Large intestine (tissue), 3 donors: ENCODE measurements around the gene WDR70. TPM values are rescaled to one million over a fixed set of nuclear protein-coding genes. Genes with fewer than 3 reads are reported as not detected.

Source experiments
- DNase-seq, 2 donors: peaks; one replicate each; pipeline versions ENCODE4 v3.0.0 to v3.0.0-alpha.2; 2013
- H3K27ac ChIP-seq: one replicate; pipeline ENCODE4 v1.5.1; 2013; ENCODE audit warnings: low read length
- H3K27me3 ChIP-seq: 2 replicates; pipeline ENCODE4 v1.6.1; 2013; ENCODE audit warnings: low read length; ENCODE audit not compliant: control insufficient read depth, insufficient read depth
- H3K36me3 ChIP-seq: 2 replicates; pipeline ENCODE4 v1.6.1; 2013; ENCODE audit warnings: low read length; ENCODE audit not compliant: control insufficient read depth, insufficient read depth
- H3K4me1 ChIP-seq: one replicate; pipeline ENCODE4 v1.6.1; 2013; ENCODE audit warnings: low read length; ENCODE audit not compliant: control insufficient read depth, insufficient read depth
- H3K4me3 ChIP-seq: one replicate; pipeline ENCODE4 v1.5.1; 2013; ENCODE audit warnings: low read length
- H3K9me3 ChIP-seq: one replicate; pipeline ENCODE4 v1.6.1; 2013; ENCODE audit warnings: mild to moderate bottlenecking, low read depth, low read length, moderate library complexity; ENCODE audit not compliant: control insufficient read depth
- WGBS: methylation state at CpG from one replicate; pipeline ENCODE4 v1.1.5; 2013; ENCODE audit warnings: low lambda C conversion rate; ENCODE audit not compliant: insufficient coverage; 5-methylcytosine and 5-hydroxymethylcytosine counted together
- polyA plus RNA-seq: library from polyadenylated mRNA; unstranded; fragments of 120-200 nt; gene quantifications from one replicate; pipeline ENCODE4 v1.2.1, GENCODE V29; 2013

WDR70 gene
- polyA plus RNA-seq, 1 donor, result 27.7 TPM

GRCh38 chr5:37568018-37568753 is 189.1 kb downstream of the WDR70 start:
- Histone ChIP-seq H3K4me1 (peaks cover 11% of the 10 kb centered on the region), H3K4me3 (no peak overlapping the region), H3K9me3 (peaks cover 2% of the 10 kb centered on the region), H3K36me3 (no peaks in the 10 kb centered on the region), H3K27ac (no peak overlapping the region), H3K27me3 (no peaks in the 10 kb centered on the region)
- DNase-seq, result peak; percentile 10 to 20

- Histone ChIP-seq H3K27me3 (no peaks in the 10 kb centered on the region), H3K27ac (no peak overlapping the region), H3K4me3 (no peak overlapping the region), H3K4me1 (peaks cover 11% of the 10 kb centered on the region), H3K9me3 (peaks cover 2% of the 10 kb centered on the region), H3K36me3 (no peaks in the 10 kb centered on the region)
- no peak for DNase-seq
These were observed 189.8 kb downstream of the WDR70 start for GRCh38 chr5:37568893-37569292.

GRCh38 chr5:37569466-37569865 is 190.3 kb downstream of the WDR70 start:
- WGBS, result 100% methylated on average over 1 of the region's 2 CpGs
- no peak for DNase-seq
- Histone ChIP-seq H3K27ac (no peak overlapping the region), H3K36me3 (no peaks in the 10 kb centered on the region), H3K4me3 (no peak overlapping the region), H3K9me3 (peaks cover under 1% of the 10 kb centered on the region), H3K4me1 (peaks cover 14% of the 10 kb centered on the region), H3K27me3 (no peaks in the 10 kb centered on the region)

- no CpG with 5 or more reads among the region's 1 CpG for WGBS
- H3K4me1 ChIP-seq, result peaks cover 21% of the 10 kb centered on the region
- no peak overlapping the region for H3K27ac ChIP-seq
- H3K36me3 ChIP-seq, result no peaks in the 10 kb centered on the region
- H3K4me3 ChIP-seq, result no peak overlapping the region
- DNase-seq, result no peak
- no peaks in the 10 kb centered on the region for H3K27me3 ChIP-seq
- H3K9me3 ChIP-seq, result no peaks in the 10 kb centered on the region
These were observed 191.5 kb downstream of the WDR70 start for GRCh38 chr5:37570597-37570996.

GRCh38 chr5:37571985-37572384 is 192.9 kb downstream of the WDR70 start:
- Histone ChIP-seq H3K27ac (no peak overlapping the region), H3K4me3 (no peak overlapping the region), H3K36me3 (no peaks in the 10 kb centered on the region), H3K4me1 (peaks cover 30% of the 10 kb centered on the region), H3K9me3 (no peaks in the 10 kb centered on the region), H3K27me3 (no peaks in the 10 kb centered on the region)
- WGBS, result no CpG with 5 or more reads among the region's 2 CpGs
- no peak for DNase-seq

- H3K27ac ChIP-seq, result peak overlapping the region; percentile 57
- H3K4me3 ChIP-seq, result no peak overlapping the region
- H3K27me3 ChIP-seq, result no peaks in the 10 kb centered on the region
- H3K9me3 ChIP-seq, result no peaks in the 10 kb centered on the region
- peaks cover 38% of the 10 kb centered on the region for H3K4me1 ChIP-seq
- no peaks in the 10 kb centered on the region for H3K36me3 ChIP-seq
- peak; percentile 73 to 85 for DNase-seq
- no CpG with 5 or more reads among the region's 8 CpGs for WGBS
These were observed 196.7 kb downstream of the WDR70 start for GRCh38 chr5:37575541-37576489.

GRCh38 chr5:37576552-37576951 is 197.4 kb downstream of the WDR70 start:
- H3K9me3 ChIP-seq, result no peaks in the 10 kb centered on the region
- H3K36me3 ChIP-seq, result no peaks in the 10 kb centered on the region
- no CpG with 5 or more reads among the region's 3 CpGs for WGBS
- no peak overlapping the region for H3K4me3 ChIP-seq
- peak overlapping the region; percentile 57 for H3K27ac ChIP-seq
- peaks cover 38% of the 10 kb centered on the region for H3K4me1 ChIP-seq
- no peaks in the 10 kb centered on the region for H3K27me3 ChIP-seq
- no peak for DNase-seq

GRCh38 chr5:37578176-37578575 is 199.1 kb downstream of the WDR70 start:
- H3K4me1 ChIP-seq, result peaks cover 38% of the 10 kb centered on the region
- H3K27ac ChIP-seq, result peak overlapping the region; percentile 64
- H3K36me3 ChIP-seq, result no peaks in the 10 kb centered on the region
- no peak overlapping the region for H3K4me3 ChIP-seq
- peak; percentile 50 to 78 for DNase-seq
- 69% methylated on average over 2 of the region's 3 CpGs for WGBS
- no peaks in the 10 kb centered on the region for H3K9me3 ChIP-seq
- H3K27me3 ChIP-seq, result no peaks in the 10 kb centered on the region

GRCh38 chr5:37580106-37580505 is 201.0 kb downstream of the WDR70 start:
- Histone ChIP-seq H3K27me3 (no peaks in the 10 kb centered on the region), H3K4me3 (no peak overlapping the region), H3K36me3 (no peaks in the 10 kb centered on the region), H3K27ac (no peak overlapping the region), H3K9me3 (no peaks in the 10 kb centered on the region), H3K4me1 (peaks cover 33% of the 10 kb centered on the region)
- DNase-seq, result no peak
- WGBS, result 100% methylated on average over 1 of the region's 2 CpGs

- whole genome bisulfite sequencing, result no CpG with 5 or more reads among the region's 2 CpGs
- Histone ChIP-seq H3K4me1 (peaks cover 17% of the 10 kb centered on the region), H3K27ac (no peak overlapping the region), H3K4me3 (no peak overlapping the region), H3K27me3 (no peaks in the 10 kb centered on the region), H3K36me3 (no peaks in the 10 kb centered on the region), H3K9me3 (no peaks in the 10 kb centered on the region)
- no peak for DNase-seq
These were observed 203.1 kb downstream of the WDR70 start for GRCh38 chr5:37582202-37582601.
